Heart right ventricle (tissue), 16 donors: ENCODE measurements around the gene RCC2. TPM values are rescaled to one million over a fixed set of nuclear protein-coding genes. Genes with fewer than 3 reads are reported as not detected.

Source experiments
- ATAC-seq, 8 donors: fragments of 200-7000 bp; cut with Tn5 transposase; one replicate each; pipeline ENCODE4 v1.9.1; 2020; ENCODE audit warnings: mild to moderate bottlenecking in 8 of 8, moderate library complexity in 8 of 8, moderate number of reproducible peaks in 1 of 8
- DNase-seq, 2 donors: peaks; one replicate each; pipeline ENCODE4 v3.0.0-alpha.2; 2020
- H3K27ac ChIP-seq, 10 donors: fragments of 200-600 bp; sonication (generic) in 2 of 10; one replicate each; pipeline versions ENCODE4 v1.5.0 to v1.8.0; 2020 to 2022; ENCODE audit warnings: mild to moderate bottlenecking in 3 of 10
- H3K27me3 ChIP-seq, 7 donors: fragments of 200-600 bp; one replicate each; pipeline ENCODE4 v1.8.0; 2021 to 2022; ENCODE audit warnings: mild to moderate bottlenecking in 2 of 7
- H3K36me3 ChIP-seq, 9 donors: fragments of 200-600 bp; sonication (generic) in 1 of 9; one replicate each; pipeline versions ENCODE4 v1.5.0 to v1.8.0; 2020 to 2022; ENCODE audit warnings: mild to moderate bottlenecking in 2 of 9
- H3K4me1 ChIP-seq, 9 donors: fragments of 200-600 bp; sonication (generic) in 1 of 9; one replicate each; pipeline versions ENCODE4 v1.5.0 to v1.8.0; 2020 to 2022; ENCODE audit warnings: mild to moderate bottlenecking in 4 of 9
- H3K4me3 ChIP-seq, 10 donors: fragments of 200-600 bp; sonication (generic) in 2 of 10; one replicate each; pipeline versions ENCODE4 v1.5.0 to v1.8.0; 2020 to 2022; ENCODE audit warnings: mild to moderate bottlenecking in 7 of 10, moderate library complexity in 2 of 10
- H3K9me3 ChIP-seq, 11 donors: fragments of 200-600 bp in 10 of 11; sonication (generic) in 2 of 11; one replicate each; pipeline versions ENCODE4 v1.5.0 to v1.8.0; 2013 to 2022; ENCODE audit warnings: mild to moderate bottlenecking in 2 of 11, control low read depth in 1 of 11, moderate library complexity in 1 of 11
- WGBS, 2 donors: extraction: QIAGEN DNeasy Blood & Tissue Kit; methylation state at CpG; one replicate each; pipeline ENCODE4 v1.1.7; 2013; ENCODE audit warnings: inconsistent platforms in 1 of 2; 5-methylcytosine and 5-hydroxymethylcytosine counted together
- intact Hi-C, 10 donors: fragments of 100-400 bp; cut with DNase I; formaldehyde crosslinking; loops; one replicate each; pipeline versions ENCODE4 v1.11.1 to v1.14.2; 2022
- polyA plus RNA-seq, 2 donors: library from polyadenylated mRNA; stranded (reverse); fragments of 200-250 nt; gene quantifications; one replicate each; pipeline ENCODE4 v1.2.3, GENCODE V29; 2013
- total RNA-seq, 10 donors: library from RNA; stranded (reverse); fragmentation: NEBNext Ultra II Directional in 3 of 10; extraction: Animal tissue kit (Norgen Biotek cat#: 25700) in 3 of 10; gene quantifications; one replicate each; pipeline versions ENCODE4 v1.2.1 to v1.2.4, GENCODE V29; 2021 to 2023
- TF ChIP-seq, protein P1 (sequence below), 9 donors: fragments of 200-600 bp; sonication (generic) in 2 of 9; IDR thresholded peaks; one replicate each; pipeline versions ENCODE4 v1.5.0 to v1.8.0; 2021 to 2022; ENCODE audit warnings: antibody characterized with exemption in 9 of 9, mild to moderate bottlenecking in 5 of 9, moderate library complexity in 1 of 9
- donor health status: Arrhythmogenic right ventricular cardiomyopathy.
- donor health status: ischemic (EF 13 %, LVEDD 7.1; RV severe dilation, severe dysfunction).
- donor health status: healthy with polysubstance abuse.
- donor health status: DM: no; HTN: yes; CAD: no.
- donor health status: DM: no; HTN: no; CAD: no.
- donor health status: ischemic (EF 25% LVEDD 6.9; RV normal size, moderate dysfunction).
- donor health status: ischemic (EF 25% LVEDD 5.7; RV mildly dilated, moderate dysfunction).
- donor health status: healthy.
- donor health status: DM: yes; HTN: yes; CAD: no.
- donor health status: Ischemic cardiomyopathy.
- donor health status: ischemic (EF 35%, LVEDD 5.7; RV mildly dilated, moderate dysfunction).
- donor health status: nonischemic (EF 11% LVEDD 7.7; RV severe dilation, severe dysfunction).
- donor health status: DM: yes; HTN: yes; CAD: no.
- donor health status: PGD.
- donor health status: ischemic (EF 29% LVEDD 5.4; RV normal size, mild dysfunction).
- donor health status: nonischemic (EF 23%, LVEDD 6.1; RV moderate dilation, normal function).

The RCC2 gene
- total and polyA plus RNA-seq, 12 donors: 9.0 to 25.3 (median 11.4) TPM

- Histone ChIP-seq H3K4me3 (peak overlapping the region in 8 of 10 donors; percentile 68 to 92 (median 80)), H3K27ac (peak overlapping the region in 8 of 10 donors; percentile 44 to 94 (median 78)), H3K27me3 (no peaks in the 10 kb centered on the region), H3K36me3 (peaks cover 0 to 39% (median 0%) of the 10 kb centered on the region in 9 donors), H3K9me3 (no peaks in the 10 kb centered on the region), H3K4me1 (peaks cover 0 to 50% (median 21%) of the 10 kb centered on the region in 9 donors)
- DNase-seq (no peak), ATAC-seq (no peak)
- intact Hi-C loops: loop anchor here in 1 of 10 donors (10.0 kb wide), 1 partner anchor 198 kb away; no protein-coding TSS in a partner anchor
- TF ChIP-seq, protein P1, sequence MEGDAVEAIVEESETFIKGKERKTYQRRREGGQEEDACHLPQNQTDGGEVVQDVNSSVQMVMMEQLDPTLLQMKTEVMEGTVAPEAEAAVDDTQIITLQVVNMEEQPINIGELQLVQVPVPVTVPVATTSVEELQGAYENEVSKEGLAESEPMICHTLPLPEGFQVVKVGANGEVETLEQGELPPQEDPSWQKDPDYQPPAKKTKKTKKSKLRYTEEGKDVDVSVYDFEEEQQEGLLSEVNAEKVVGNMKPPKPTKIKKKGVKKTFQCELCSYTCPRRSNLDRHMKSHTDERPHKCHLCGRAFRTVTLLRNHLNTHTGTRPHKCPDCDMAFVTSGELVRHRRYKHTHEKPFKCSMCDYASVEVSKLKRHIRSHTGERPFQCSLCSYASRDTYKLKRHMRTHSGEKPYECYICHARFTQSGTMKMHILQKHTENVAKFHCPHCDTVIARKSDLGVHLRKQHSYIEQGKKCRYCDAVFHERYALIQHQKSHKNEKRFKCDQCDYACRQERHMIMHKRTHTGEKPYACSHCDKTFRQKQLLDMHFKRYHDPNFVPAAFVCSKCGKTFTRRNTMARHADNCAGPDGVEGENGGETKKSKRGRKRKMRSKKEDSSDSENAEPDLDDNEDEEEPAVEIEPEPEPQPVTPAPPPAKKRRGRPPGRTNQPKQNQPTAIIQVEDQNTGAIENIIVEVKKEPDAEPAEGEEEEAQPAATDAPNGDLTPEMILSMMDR (IDR thresholded peaks at IDR 0.05): no peak
- WGBS, 2 donors: 47% methylated on average over 13 of the region's 13 CpGs
Measured at GRCh38 chr1:17436380-17437174, 2.9 kb downstream of the RCC2 start.

DNA sequence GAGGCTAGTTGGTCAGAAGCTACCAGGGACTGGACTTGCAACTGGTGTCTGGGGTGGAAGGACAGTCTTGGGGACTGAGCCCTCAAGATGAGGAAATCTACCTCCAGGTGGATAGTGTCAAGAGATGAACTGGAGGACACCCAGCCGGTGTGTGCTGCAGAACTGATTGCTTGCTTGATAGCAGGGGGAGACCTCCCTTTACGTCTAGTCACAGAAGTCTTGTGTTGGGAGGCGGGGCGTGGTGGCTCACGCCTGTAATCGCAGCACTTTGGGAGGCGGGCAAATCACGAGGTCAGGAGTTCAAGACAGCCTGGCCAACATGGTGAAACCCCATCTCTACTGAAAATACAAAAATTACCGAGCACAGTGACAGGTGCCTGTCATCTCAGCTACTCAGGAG is 4.9 kb downstream of the RCC2 start:
- ATAC-seq (no peak), DNase-seq (no peak)
- TF ChIP-seq, protein P1 (IDR thresholded peaks at IDR 0.05): no peak
- Histone ChIP-seq H3K27me3 (no peaks in the 10 kb centered on the region), H3K4me3 (no peak overlapping the region), H3K27ac (no peak overlapping the region), H3K4me1 (peaks cover 0 to 51% (median 13%) of the 10 kb centered on the region in 9 donors), H3K9me3 (no peaks in the 10 kb centered on the region), H3K36me3 (peaks cover 0 to 46% (median 0%) of the 10 kb centered on the region in 9 donors)
- 84 to 86% methylated on average over 9 of the region's 9 CpGs for WGBS, 2 donors
- intact Hi-C loops: loop anchor here in 1 of 10 donors (10.0 kb wide), 1 partner anchor 200 kb away; no protein-coding TSS in a partner anchor

DNA sequence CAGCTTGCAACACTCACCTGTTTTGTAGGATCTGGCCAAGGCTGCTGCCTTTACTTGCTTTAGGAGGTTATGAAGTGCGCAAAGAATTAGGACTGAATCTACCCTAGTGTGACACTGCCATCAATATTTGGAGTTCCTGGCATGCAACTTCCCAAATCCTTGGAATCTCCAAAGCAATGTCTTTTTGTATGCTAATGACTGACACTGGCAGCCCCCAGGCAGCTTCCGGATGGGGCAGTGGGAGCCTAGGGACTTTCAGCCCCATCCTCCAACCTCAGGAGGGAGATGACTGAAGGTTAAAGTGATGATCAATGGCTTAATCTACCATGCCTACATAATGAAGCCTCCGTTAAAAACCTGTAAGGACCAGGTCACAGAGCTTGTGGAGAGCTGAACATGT is 5.5 kb downstream of the RCC2 start:
- Histone ChIP-seq H3K36me3 (peaks cover 0 to 51% (median 0%) of the 10 kb centered on the region in 9 donors), H3K27me3 (no peaks in the 10 kb centered on the region), H3K4me1 (peaks cover 0 to 53% (median 13%) of the 10 kb centered on the region in 9 donors), H3K9me3 (no peaks in the 10 kb centered on the region), H3K27ac (no peak overlapping the region), H3K4me3 (no peak overlapping the region)
- 76 to 80% methylated on average over 3 of the region's 3 CpGs for WGBS, 2 donors
- DNase-seq: no peak
- intact Hi-C loops: loop anchor here in 1 of 10 donors (10.0 kb wide), 1 partner anchor 201 kb away; no protein-coding TSS in a partner anchor
- TF ChIP-seq, protein P1 (IDR thresholded peaks at IDR 0.05): no peak
- ATAC-seq: no peak

GRCh38 chr1:17433261-17433660 is 6.2 kb downstream of the RCC2 start:
- Histone ChIP-seq H3K27me3 (no peaks in the 10 kb centered on the region), H3K9me3 (no peaks in the 10 kb centered on the region), H3K4me1 (peaks cover 0 to 57% (median 13%) of the 10 kb centered on the region in 9 donors), H3K36me3 (peaks cover 0 to 59% (median 6%) of the 10 kb centered on the region in 9 donors), H3K27ac (no peak overlapping the region), H3K4me3 (no peak overlapping the region)
- DNase-seq (no peak), ATAC-seq (no peak)
- TF ChIP-seq, protein P1 (IDR thresholded peaks at IDR 0.05): no peak
- intact Hi-C loops: loop anchor here in 1 of 10 donors (10.0 kb wide), 1 partner anchor 202 kb away; no protein-coding TSS in a partner anchor
- 89 to 93% methylated on average over 13 of the region's 13 CpGs for WGBS, 2 donors
